Epithelial cell of alveolus of lung (primary cell): Measurements from ENCODE around the gene HCRT. TPM values are rescaled to one million over a fixed set of nuclear protein-coding genes. Genes with fewer than 3 reads are reported as not detected.

ENCODE experiments used
- total RNA-seq: library from RNA; depleted of rRNA; stranded (reverse); fragments of >200 nt; gene quantifications from 2 replicates; pipeline ENCODE4 v1.2.1, GENCODE V29; 2015

HCRT gene, protein sequence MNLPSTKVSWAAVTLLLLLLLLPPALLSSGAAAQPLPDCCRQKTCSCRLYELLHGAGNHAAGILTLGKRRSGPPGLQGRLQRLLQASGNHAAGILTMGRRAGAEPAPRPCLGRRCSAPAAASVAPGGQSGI
- not detected in 2 replicates for total RNA-seq

GRCh38 chr17:42184713-42185620, at the start of gene HCRT:
Gene HCRT (minus strand): TSS chr17:42185452. CDS start chr17:42185365, 87 bp downstream.

GRCh38 chr17:42193969-42194899, 9.0 kb upstream of the HCRT start, which contains the start of gene GHDC:
Gene GHDC (minus strand): TSS chr17:42194494. CDS start chr17:42193581, 913 bp downstream.

GRCh38 chr17:42180922-42181850, 4.1 kb downstream of the HCRT start, which contains the start of gene KCNH4:
Gene KCNH4 (minus strand): TSS chr17:42181142. CDS start chr17:42180945, 197 bp downstream.

Other genes with a start within 250 kb of the HCRT start
- gene CNP, start 218.7 kb downstream of the HCRT start, total RNA-seq: 58.9 and 69.8 TPM in 2 replicates
- gene DNAJC7, start 168.0 kb downstream of the HCRT start, total RNA-seq: 52.6 and 63.4 TPM in 2 replicates
- gene NKIRAS2, start 165.4 kb downstream of the HCRT start, total RNA-seq: 45.0 and 47.1 TPM in 2 replicates
- 0.13 and 2.1 TPM in 2 replicates for gene C17orf113, start 134.9 kb downstream of the HCRT start, total RNA-seq
- gene ZNF385C, start 87.0 kb downstream of the HCRT start, total RNA-seq: not detected in 2 replicates
- 8.3 and 9.7 TPM in 2 replicates for gene DHX58, start 72.7 kb downstream of the HCRT start, total RNA-seq
- gene KAT2A, start 64.1 kb downstream of the HCRT start, total RNA-seq: 6.6 and 17.8 TPM in 2 replicates
- not detected in 2 replicates for gene HSPB9, start 62.6 kb downstream of the HCRT start, total RNA-seq
- gene RAB5C, start 30.5 kb downstream of the HCRT start, total RNA-seq: 113 and 126 TPM in 2 replicates
- not detected in 2 replicates for gene KCNH4, start 4.3 kb downstream of the HCRT start, total RNA-seq
- 20.0 and 32.6 TPM in 2 replicates for gene GHDC, start 9.0 kb upstream of the HCRT start, total RNA-seq
- gene STAT5B, start 90.9 kb upstream of the HCRT start, total RNA-seq: 19.9 and 26.3 TPM in 2 replicates
- 12.8 and 18.5 TPM in 2 replicates for gene STAT5A, start 103.0 kb upstream of the HCRT start, total RNA-seq
- 55.2 and 107 TPM in 2 replicates for gene STAT3, start 203.0 kb upstream of the HCRT start, total RNA-seq
- gene CAVIN1, start 237.8 kb upstream of the HCRT start, total RNA-seq: 235 and 444 TPM in 2 replicates